Sigmoid colon (tissue), 4 donors: ENCODE data around the gene TTLL11.

Experiments used
- CTCF ChIP-seq, 4 experiments: fragments of 450-650 bp in 3 of 4; fragments of 200-600 bp in 1 of 4; IDR thresholded peaks; one replicate each; pipeline ENCODE4 v1.5.1; 2016 to 2019; ENCODE audit warnings: antibody characterized with exemption in 4 of 4, mild to moderate bottlenecking in 3 of 4, moderate library complexity in 2 of 4
- EP300 ChIP-seq, 4 donors: sonication (generic); formaldehyde crosslinking; IDR thresholded peaks; one replicate each; pipeline ENCODE4 v1.6.1; 2017; ENCODE audit warnings: antibody characterized with exemption in 4 of 4
- POLR2A ChIP-seq, 2 donors: fragments of 450-650 bp; IDR thresholded peaks; one replicate each; pipeline ENCODE4 v1.6.1; 2016; ENCODE audit warnings: antibody characterized with exemption in 2 of 2, mild to moderate bottlenecking in 2 of 2, moderate library complexity in 2 of 2
- POLR2AphosphoS5 ChIP-seq, 4 donors: sonication (generic); formaldehyde crosslinking; IDR thresholded peaks; one replicate each; pipeline ENCODE4 v1.6.1; 2017; ENCODE audit warnings: antibody characterized with exemption in 4 of 4

DNA sequence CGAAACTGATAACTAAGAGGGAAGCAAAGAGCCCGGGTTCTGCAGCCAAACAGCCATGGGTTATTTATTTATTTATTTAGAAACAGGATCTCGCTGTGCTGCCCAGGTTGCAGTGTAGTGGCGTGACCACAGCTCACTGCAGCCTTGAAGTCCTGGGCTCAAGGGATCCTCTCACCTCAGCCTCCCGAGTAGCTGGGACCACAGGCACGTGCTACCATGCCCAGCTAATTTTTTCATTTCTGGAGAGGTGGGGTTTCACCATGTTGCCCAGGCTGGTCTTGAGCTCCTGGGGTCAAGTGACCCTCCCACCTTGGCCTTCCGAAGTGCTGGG, 42.4 kb upstream of the TTLL11 start:
- TF ChIP-seq CTCF (IDR thresholded peaks at IDR 0.05) (no peak), POLR2A (IDR thresholded peaks at IDR 0.05) (no peak), EP300 (IDR thresholded peaks at IDR 0.05) (no peak), POLR2AphosphoS5 (IDR thresholded peaks at IDR 0.05) (no peak)
